ENCODE results near the gene NUSAP1.
"Not testable (repeated sequence)": the region's sequence is repeated elsewhere in the genome, so short reads cannot be mapped to it uniquely, and the experiment has no call there.

The NUSAP1 gene

GRCh38 chr15:41411441-41411840, 78.8 kb downstream of the NUSAP1 start:
- DNase-seq: no peak

GRCh38 chr15:41416128-41416741, 83.6 kb downstream of the NUSAP1 start:
- DNase-seq: no peak

GRCh38 chr15:41416742-41417417, 84.2 kb downstream of the NUSAP1 start, which contains the start of gene RTF1:
Gene RTF1, plus strand, starts transcription at chr15:41417095. Its CDS starts 21 bp downstream, at chr15:41417116.
- peak; percentile 17 to 96 (median 90) for DNase-seq

GRCh38 chr15:41417418-41418195, 84.9 kb downstream of the NUSAP1 start:
- DNase-seq: peak in 18 of 58 donors; percentile 19 to 56 (median 34)

GRCh38 chr15:41423979-41424659, 91.4 kb downstream of the NUSAP1 start:
- DNase-seq: no peak

- no peak for DNase-seq
Measured at GRCh38 chr15:41424809-41425208, 92.1 kb downstream of the NUSAP1 start.

- not testable (repeated sequence) for DNase-seq
Measured at GRCh38 chr15:41425907-41426306, 93.2 kb downstream of the NUSAP1 start.

- no peak for DNase-seq
Measured at GRCh38 chr15:41429003-41429890, 96.6 kb downstream of the NUSAP1 start.

All from anterior cingulate cortex (tissue), 58 donors.